ENCODE results near the gene RNF130.
"Not testable (repeated sequence)": the region's sequence is repeated elsewhere in the genome, so short reads cannot be mapped to it uniquely, and the experiment has no call there.

RNF130 gene

DNA sequence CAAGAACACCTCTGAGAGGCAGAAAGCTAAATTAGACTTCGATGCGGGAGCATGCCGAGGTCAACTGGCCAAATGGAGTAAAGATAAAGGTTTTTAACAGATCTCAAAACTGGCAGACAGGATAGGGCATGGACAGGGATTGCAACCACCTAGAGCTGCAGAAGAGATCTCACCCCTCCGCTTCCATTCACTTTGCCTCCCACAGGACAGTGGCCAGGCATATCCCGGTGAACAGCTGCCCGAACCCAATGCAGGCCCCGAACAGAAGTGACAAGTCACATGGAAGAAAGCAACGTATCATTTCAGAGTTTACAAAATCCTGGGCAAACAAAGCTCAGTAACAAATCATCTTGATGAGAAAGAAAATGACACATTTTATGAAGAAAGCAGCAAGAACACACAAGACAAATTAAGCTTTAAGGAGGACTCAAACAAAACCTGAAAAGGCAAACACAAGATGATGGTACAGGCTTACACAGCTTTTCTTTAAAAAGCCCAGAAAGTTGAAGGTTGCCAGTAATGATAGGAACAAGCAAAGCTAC lies 18.4 kb downstream of the RNF130 start:
- DNase-seq: no peak

DNA sequence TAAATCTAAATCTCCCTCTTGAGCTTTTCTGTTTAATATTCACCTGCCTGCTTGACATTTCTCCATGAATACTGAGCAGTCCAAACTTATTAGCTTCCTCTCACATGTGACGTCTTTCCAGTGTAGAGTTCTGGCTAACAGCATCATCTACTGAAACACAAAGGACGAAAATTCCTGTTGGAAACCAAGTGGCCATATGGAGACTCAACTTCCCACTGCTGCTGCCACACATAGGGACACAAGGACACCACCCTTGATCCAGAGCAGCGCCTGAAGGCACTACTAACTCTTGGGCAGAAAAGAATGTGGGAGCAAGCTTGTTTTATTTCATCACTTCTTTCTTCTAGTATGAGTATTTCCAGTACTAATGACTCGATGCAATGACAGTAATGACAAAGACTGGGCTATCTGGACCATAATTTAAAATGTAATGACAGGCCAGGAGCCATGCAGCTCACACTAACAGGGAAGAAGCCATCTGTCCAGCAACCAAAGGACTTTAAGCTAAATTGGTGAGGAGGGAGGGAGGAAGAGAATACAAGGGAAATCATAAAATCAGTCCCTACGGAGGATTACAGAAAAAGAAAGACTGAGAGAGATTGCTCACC lies 19.2 kb downstream of the RNF130 start:
- no peak for DNase-seq

- DNase-seq: no peak
Observed at GRCh38 chr5:180050121-180050940, 21.2 kb downstream of the RNF130 start.

DNA sequence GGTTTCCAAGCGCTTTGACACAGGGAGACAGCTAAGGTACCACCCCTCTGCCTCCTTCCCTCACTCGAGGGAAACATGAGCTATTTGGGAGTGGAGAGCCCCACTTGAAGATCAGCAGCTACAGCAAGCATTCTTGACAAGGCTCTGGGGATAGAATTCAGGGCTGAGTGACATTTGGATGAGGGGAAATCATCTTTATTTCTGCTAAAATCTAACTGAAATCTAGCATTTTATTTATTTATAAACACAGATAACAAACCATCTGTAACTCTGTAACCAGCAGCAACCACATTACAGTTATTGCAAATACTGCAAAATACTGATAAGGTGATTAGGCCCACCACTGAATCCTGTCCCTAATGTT lies 22.4 kb downstream of the RNF130 start:
- no peak for DNase-seq

GRCh38 chr5:180047667-180048066 lies 23.9 kb downstream of the RNF130 start:
- no peak for DNase-seq

DNA sequence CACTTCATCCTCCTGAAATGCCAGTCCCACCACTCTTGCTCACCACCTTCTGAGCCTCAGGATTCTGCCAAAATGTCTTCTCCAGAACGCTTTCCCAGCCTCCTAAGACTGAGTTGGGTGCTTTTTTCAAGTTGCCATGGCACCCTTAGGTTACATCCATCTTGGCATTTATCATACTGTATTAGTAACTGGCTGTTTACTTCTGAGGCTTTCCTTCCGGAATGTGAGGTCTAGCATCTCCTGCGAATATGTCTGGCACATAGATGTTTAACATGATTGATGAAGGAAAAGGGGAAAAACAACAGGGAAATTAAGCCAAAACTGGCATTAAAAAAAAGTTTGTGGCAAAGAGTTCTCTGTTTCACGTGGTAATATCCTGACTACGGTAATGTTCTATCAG lies 24.9 kb downstream of the RNF130 start:
- DNase-seq: no peak

- no peak for DNase-seq
Observed at GRCh38 chr5:180045889-180046499, 25.6 kb downstream of the RNF130 start.

GRCh38 chr5:180043377-180043776 lies 28.2 kb downstream of the RNF130 start:
- DNase-seq: no peak

DNA sequence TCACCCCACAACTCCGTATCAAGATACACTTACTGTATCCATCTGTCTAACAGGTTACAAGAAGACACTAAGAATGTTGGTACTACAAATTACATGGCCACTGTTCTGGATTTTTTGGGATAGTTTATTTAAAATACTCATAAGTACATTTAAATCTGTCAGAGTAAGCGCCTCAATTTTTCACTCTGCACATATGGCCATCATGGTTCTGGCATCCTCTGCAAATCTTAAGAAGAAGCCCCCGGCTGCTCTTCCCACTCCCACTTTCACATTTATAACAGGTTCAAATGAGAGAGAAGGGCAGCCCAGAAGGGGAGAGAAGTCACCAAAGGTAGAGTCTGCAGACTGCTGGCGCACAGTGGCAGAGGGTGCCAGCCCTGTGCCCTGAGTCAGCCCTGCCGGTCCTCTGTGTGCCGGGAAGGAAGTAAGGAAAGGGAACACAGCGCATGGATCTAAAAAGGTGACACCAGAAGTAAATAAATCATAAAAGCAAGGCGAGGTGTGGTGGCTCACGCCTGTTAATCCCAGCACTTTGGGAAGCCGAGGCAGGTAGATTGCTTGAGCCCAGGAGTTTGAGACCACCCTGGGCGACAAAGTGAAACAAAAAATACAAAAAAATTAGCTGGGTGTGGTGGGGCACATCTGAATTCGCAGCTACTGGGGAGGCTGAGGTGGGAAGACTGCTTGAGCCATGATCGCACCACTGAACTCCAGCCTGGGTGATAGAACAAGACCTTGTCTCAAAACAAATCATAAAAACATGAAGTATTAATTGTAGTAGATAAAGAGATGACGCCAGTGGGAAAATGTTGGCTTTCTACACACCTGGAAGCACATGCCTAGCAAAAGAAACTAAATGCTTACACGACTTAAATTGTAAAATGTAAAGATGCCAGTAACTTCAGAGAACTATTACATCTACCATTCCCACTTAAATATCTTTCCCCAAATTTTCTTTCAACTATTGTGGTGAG lies 30.0 kb downstream of the RNF130 start:
- no peak for DNase-seq

DNA sequence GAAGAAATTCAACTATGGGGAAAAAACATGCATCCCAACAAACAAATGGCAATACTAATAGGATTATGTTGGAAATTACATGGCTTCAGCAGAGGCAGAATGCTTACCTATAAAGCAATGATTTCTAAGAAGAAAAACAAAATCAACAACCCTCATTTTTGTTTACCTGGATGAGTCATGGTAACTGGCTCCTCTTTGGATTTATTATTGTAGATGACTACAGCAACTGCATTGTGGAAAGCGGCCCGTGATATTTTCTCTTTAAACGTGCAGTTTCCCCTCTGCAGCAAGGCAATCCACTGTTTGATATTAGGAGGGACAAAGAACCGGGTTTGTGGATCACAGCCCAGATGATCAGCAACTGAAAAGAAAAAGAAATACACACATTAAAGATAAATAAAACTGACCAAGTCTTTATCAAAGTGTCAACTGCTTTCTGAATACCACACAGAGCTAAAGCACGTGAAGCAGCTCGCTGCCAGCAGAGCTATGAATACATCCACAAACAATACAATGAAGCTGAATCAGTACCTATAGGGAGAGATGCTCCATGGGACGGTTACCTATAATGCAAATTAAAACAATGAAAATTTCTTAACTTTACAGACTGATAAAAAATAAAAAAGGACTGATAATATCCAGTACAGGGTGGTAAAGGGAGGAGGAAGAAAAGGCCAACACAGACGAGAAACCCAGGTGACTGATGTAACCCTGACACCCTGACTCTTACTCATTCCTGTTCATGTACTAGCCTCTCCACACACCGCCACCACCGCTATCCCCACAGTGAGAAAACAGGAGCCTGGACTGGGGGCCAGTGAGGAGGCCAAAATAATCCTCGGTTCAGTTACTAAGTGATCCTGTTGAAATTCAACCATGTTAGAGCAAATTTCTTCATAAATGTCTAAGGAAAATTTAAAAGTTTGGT lies 31.0 kb downstream of the RNF130 start:
- no peak for DNase-seq

DNA sequence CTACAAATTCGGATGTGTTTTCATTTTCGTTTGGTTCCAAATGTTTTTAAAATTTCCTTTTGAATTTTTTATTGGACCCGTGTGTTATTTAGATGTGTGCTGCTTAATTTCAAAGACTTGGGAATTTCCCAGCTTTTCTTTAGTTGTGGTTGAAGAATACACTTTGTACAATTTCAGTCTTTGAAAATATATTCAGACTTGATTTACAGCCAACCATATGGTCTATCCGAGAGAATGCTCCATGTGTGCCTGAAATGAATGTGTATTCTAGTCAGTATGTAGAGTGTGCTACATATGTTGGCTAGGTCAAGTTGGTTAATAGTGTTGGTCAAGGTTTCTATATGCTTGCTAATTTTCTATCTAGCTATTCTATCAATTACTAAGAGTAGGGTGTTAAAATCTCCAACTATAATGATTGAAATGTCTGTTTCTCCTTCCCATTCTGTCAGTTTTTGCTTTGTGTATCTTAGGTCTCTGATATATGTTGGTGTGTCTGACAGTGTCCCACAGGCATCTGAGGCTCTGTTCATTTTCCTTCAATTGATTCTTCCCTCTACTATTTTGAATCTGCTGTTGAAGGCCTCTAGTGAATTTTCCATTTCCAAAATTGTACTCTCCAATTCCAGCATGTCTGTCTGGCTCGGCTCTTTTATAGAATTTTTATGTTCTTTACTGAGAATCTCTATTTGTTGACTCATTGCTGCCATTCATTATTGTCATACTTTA lies 36.2 kb downstream of the RNF130 start:
- DNase-seq: no peak

DNA sequence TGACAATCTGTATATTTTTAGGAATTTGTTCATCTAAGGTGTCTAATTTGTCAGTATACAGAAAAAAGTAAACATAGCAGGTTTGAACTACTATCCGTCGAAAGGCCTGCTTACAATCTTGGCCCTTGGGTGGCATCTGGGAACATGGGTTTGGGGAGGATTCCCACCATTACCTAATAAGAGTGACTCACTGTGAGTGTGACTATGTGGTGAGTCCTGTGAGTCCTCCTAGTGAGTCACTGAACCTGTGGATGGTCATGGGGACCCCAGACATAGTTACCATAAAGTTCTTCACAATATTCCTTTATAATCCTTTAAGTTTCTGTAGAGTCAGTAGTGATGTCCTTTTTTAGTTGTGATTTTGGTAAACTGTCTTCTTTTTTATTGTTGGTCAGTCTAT lies 37.0 kb downstream of the RNF130 start:
- no peak for DNase-seq

DNA sequence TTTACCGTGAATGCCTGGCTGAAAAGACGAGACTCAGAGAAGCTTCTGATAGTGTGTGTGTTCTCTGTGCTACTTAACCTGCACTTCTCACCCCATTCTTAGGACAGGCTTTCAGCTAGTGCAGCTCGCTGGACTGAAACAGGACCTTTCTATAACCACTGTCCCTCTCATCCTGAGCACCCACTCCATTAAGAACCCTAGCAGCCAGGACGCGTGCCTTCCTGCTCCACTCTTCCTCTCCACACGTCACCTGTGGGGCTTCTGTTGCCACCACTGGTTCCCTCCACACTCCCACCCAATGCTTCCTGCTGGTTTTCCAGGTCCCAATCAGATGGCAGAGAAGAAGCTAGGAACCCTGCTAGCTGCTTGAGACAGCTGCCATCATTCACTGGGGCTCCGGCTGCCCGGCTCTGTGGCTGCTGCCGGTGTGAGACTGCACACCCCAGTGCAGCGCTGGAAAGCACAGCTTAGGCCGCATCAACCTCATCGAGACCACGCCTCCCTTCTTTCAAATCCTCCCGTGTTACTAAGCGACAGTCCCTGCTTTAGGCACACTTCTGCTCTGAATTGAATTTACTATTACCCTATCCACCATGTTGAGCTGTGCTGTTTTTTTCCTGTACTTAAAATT lies 44.0 kb downstream of the RNF130 start:
- no peak for DNase-seq

DNA sequence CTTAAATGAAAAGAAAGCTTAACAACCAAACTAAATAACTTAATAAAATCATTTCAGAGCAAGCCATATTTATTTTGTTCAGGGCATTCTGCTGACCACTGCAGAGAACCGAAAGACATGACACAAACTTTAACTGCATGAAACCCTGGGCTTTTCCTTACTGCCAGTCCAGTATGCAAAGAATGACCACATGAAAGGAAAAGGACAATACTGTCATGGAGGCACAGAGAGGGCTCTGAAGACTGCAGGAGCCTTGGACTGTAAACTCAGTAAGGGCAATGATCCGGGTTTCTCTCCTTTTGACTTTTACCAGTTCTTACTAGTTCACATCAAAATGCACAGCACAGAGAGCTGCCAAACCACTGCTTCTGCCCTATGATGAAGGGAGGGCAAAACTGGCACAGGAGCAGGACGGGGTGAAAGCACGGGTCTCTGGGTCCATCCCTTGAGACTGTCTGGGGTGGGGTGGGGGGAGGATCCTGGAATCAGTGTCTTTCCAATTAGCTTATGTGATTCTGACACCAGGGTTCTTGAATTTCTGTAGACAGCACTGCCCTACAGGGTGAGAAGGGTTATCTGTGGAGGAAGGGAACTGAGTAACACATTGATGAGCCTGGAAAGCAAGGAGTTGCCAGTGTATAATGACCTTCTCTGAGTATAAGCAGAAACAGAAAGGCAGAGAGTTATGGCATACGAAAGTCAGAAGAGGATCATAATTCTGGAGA lies 44.7 kb downstream of the RNF130 start:
- no peak for DNase-seq

DNA sequence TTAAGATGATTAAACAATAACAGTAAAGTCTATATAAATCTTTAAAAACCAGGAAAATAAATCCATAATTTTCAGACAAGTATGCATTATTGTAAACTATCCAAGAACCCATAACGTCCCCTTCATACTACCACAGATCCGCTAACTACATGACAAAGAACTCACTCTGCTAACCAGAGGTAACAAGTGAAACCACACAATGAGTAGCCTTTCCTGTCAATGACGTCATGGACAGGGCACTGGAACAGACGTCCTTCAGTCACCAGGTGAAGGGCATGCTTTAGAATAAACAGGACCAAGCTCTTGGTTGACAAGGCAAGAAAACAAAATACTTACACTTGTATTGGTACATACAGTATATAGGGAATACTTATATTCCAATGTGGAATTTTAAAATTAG lies 45.2 kb downstream of the RNF130 start:
- no peak for DNase-seq

DNA sequence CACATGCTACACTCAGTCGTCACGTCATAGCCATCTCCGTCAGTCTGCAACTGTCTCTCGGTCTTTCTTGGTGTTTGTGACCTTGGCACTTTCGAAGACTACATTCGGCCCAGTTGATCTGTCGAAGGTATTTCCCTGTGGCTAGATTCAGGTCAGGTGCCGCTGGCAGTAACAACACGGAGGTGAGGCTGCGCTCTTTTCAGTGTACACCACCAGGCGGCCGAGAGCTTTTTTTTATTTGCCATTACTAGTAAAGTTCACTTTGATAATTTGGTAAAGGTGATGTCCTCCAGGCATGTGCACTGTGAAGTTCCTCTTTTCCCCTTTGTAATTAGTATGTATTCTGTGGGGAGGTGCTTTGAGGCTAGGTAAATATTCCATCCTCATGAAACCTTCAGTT lies 49.7 kb downstream of the RNF130 start:
- no peak for DNase-seq

- DNase-seq: no peak
Observed at GRCh38 chr5:180020176-180020575, 51.4 kb downstream of the RNF130 start.

DNA sequence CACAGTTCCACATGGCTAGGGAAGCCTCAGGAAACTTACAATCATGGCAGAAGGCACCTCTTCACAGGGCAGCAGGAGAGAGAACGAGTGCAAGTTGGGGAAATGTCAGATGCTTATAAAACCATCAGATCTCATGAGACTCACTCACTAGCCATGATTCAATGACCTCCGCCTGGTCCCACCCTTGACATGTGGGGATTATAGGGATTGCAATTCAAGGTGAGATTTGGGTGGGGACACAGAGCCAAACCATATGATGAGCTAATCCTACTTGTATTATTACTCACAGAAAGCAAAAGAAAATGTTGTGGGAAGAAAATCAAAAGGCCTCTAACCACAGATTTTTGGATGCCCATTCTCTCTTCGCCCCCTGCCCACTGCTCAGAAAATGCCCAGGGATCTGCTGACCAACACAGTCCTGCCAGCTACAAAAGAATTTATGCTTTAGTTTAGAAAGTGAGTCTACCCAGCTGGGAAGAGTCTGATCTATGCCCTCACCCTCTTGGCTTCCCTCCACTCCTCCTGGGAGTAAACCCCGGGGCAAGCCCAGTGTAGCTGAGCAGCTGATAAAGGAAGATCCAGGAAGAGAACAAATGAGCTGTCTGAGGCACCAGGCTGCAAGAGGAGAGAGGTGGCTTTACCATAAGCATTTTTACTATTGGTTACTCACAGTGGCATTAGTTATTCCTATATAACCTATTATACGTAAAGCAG lies 53.1 kb downstream of the RNF130 start:
- DNase-seq: no peak

GRCh38 chr5:180015523-180015922 lies 56.0 kb downstream of the RNF130 start:
- not testable (repeated sequence) for DNase-seq

Data from T-helper 2 cell (primary cell).